Stimulated activated CD8-positive, alpha-beta memory T cell treated with anti-CD3 and anti-CD28 coated beads, Interleukin-12 subunit alpha, Interleukin-12 subunit beta, amount 100 ng/mL, for 4 hours (primary cell): ENCODE measurements around the gene KRTAP9-2.
"Not testable (repeated sequence)": the region's sequence is repeated elsewhere in the genome, so short reads cannot be mapped to it uniquely, and the experiment has no call there.

Experiments used
- DNase-seq: peaks from one replicate; pipeline ENCODE4 v3.0.0-alpha.2; 2020; ENCODE audit warnings: low read depth

Gene KRTAP9-2

GRCh38 chr17:41237116-41237515 lies 10.7 kb downstream of the KRTAP9-2 start:
- DNase-seq = not testable (repeated sequence)

GRCh38 chr17:41237949-41238437 lies 11.5 kb downstream of the KRTAP9-2 start, which contains the start of gene KRTAP9-8:
TSS of gene KRTAP9-8 (plus strand) at chr17:41237999. CDS start at chr17:41238052, 53 bp downstream.
- DNase-seq = not testable (repeated sequence)

DNA sequence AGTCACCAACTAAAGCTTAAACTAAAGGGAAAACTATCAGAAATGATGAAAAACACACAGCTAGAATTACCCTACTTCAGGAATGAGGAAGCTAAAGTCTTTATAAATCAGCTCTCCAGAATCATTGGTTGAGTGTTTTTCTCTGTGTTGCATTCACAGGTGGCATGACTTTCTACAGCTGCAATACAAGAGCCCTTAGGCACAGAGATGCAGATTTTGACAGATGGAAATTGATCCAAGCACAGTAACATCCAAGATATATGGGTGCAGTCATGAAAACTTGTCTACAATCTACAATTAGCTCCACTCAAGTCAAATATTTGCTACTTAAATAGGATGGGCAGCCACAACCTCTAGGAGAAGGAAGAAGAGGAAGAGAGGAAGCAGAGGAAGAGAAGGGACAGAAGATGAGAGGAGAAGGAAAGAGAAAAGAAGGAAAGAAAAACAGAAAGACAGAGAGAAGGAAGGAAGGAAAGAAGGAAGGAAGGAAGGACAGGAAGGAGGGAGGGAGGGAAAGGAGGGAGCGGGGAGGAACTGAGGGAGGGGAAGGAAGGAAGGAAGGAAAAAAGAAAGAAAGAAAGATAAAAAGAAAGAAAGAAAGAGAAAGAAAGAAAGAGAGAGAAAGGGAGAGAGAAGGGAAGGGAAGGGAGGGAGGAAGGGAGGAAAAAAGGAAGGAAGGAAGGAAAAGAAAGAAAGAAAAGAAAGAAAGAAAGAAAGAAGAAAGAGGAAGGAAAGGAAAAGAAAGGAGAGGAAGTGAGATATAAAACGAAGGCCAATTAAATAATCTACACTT lies 20.7 kb downstream of the KRTAP9-2 start:
- DNase-seq = not testable (repeated sequence)

- not testable (repeated sequence) for DNase-seq
Observed at GRCh38 chr17:41249637-41250240, 23.3 kb downstream of the KRTAP9-2 start, which contains the start of gene KRTAP9-4. TSS of gene KRTAP9-4 (plus strand) at chr17:41249687. CDS start at chr17:41249721, 34 bp downstream.

DNA sequence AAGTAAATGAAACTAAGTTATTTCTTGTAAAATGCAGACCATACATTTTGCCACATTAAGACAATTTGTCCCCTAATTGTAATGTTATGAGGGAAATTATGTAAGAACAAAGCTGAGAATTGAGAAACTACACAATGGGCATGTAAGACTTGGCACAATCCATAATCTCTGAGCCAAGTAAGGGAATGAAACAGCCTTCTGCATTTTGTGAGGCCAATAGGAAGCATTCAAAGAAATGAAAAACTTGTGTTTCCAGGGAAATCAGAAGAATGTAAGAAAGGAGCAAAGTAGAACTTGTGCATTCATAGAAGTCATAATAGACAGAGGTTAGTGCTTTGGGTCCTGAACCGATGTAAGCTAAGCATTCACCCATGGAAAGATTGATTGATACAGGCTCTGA lies 24.8 kb downstream of the KRTAP9-2 start:
- no peak for DNase-seq

- DNase-seq = no peak
Observed at GRCh38 chr17:41254861-41255260, 28.4 kb downstream of the KRTAP9-2 start.

GRCh38 chr17:41255381-41256290 lies 29.2 kb downstream of the KRTAP9-2 start, which contains the start of gene KRTAP9-9:
TSS of gene KRTAP9-9 (plus strand) at chr17:41255384.
- not testable (repeated sequence) for DNase-seq

DNA sequence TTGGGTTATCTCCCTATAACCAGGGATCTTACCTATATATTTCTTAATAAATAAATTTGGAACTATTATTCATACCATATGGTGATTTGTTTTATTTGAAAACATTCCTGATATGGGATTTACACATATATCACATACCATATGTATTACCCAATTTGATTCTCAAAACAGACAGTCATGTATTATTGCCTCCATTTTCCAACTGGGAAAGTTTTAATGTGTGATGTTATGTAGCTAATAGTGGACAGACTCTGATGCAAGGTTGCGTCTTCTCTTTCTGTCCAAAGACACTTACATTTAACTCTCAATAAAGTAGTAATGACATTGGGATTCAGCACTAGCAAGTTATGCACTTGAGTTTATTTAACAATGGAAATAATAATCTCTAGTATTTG lies 29.8 kb downstream of the KRTAP9-2 start:
- no peak for DNase-seq

DNA sequence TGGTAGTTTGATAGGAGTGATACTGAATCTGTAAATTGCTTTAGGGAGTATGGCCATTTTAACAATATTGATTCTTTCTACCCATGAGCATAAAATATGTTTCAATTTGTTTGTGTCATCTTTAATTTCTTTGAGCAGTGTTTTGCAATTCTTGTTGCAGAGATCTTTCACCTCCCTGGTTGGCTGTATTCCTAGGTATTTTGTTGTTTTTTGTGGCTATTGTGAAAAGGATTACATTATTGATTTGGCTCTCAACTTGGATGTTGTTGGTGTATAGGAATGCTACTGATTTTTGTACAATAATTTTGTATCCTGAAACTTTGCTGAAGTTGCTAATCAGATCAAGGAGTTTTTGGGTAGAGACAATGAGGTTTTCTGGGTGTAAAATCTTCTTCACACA lies 32.0 kb downstream of the KRTAP9-2 start:
- no peak for DNase-seq

DNA sequence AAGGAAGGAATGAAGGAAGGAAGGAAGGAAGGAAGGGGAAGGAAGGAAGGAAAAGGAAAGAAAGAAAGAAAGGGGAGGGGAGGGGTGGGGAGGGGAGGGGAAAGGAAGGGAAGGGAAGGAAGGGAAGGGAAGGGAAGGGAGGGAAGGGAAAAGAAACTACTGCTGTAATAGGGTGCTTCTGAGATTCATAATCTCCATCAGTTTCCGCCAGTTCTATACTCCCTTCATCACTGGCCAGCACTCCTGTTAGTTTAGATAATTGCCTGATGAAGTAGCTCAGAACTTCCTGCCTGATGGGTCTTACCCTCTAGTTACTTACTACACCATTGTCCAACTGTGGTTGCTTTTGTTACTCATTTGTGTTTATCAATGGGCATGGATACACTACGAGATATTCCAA lies 36.8 kb downstream of the KRTAP9-2 start:
- no peak for DNase-seq

DNA sequence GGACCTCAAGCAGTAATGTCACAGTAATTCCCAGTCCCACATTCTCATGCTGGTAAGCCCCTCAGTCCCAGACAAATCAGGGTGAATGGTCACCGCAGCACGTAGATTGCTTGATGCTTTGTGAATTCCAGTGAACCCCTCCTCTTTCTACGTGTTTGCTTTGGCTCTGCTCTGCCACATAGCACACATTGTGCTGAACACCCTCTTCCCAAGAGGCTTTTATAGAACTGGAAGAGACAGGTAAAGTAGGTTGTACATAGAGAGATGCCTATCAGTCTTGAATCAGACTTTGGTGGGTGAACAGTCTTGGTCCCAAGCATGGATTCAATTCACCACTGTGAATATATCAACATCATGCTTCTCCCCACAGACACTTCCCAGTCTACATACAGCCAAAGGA lies 38.2 kb downstream of the KRTAP9-2 start:
- no peak for DNase-seq

DNA sequence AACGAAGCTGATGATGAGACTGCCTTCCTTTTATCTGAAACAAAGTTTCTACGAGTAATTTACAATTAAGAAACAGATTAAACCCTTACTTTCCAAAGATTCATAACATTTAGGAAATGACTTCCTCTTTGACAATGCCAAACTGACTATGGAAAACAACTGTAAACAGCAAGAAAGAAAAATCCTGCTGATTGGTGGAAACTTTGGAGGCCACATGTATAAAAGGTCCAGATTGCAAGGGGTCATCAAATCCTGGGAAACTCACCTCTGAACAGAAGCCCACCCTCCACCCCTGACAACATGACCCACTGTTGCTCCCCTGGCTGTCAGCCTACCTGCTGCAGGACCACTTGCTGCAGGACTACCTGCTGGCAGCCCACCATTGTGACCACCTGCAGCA lies 38.6 kb downstream of the KRTAP9-2 start, which contains the start of gene KRTAP9-6:
Gene KRTAP9-6 (plus strand): TSS at position 301 of the 400 bp plus-strand sequence. CDS start 0 bp downstream, at position 301.
- DNase-seq = no peak

DNA sequence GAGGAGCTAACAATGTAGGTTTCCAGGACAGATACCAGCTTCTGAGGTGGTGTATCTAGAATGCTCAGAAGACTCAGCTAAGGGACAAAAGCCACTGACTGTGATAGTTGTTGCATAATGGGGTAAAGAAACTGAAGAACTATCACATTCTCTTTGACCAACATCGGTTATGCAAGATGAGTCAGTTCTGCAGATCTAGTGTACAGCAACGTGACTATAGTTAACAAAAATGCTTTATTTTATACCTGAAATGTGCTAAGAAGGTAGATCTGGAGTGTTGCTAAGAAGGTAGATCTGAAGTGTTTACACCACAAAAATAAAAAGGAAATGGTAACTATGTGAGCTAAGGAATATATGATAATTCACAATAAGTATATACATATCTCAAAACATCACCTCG lies 41.3 kb downstream of the KRTAP9-2 start:
- no peak for DNase-seq

GRCh38 chr17:41271323-41271722 lies 44.9 kb downstream of the KRTAP9-2 start:
- DNase-seq = not testable (repeated sequence)

- DNase-seq = no peak
Observed at GRCh38 chr17:41271858-41272257, 45.4 kb downstream of the KRTAP9-2 start.

GRCh38 chr17:41275648-41276190 lies 49.3 kb downstream of the KRTAP9-2 start, which contains the start of gene KRTAP9-7:
TSS of gene KRTAP9-7 (plus strand) at chr17:41275698. CDS start at chr17:41275698, 0 bp downstream.
- not testable (repeated sequence) for DNase-seq
